GM12878 (cell line): ENCODE data around the gene ISOC2. TPM values are rescaled to one million over a fixed set of nuclear protein-coding genes. Genes with fewer than 3 reads are reported as not detected.

Experiments
- ATAC-seq: fragments of 200-7000 bp; cut with Tn5 transposase; 3 replicates; pipeline ENCODE4 v1.9.1; 2020; ENCODE audit warnings: mild to moderate bottlenecking, moderate library complexity
- BruUV-seq: library from RNA; stranded (reverse); fragments of 400-500 nt; replicated peaks from 2 replicates; lab custom pipeline; 2021; lab: Mats Ljungman, UMichigan
- CTCF ChIA-PET: fragments of 300-600 bp; sonication (Branson Sonifier 250); formaldehyde crosslinking; extraction: SDS; loops from one replicate; lab custom pipeline; 2021; ENCODE audit warnings: inconsistent platforms; lab: Yijun Ruan, JAX
- POLR2A ChIA-PET: fragments of 350-600 bp; formaldehyde crosslinking; extraction: SDS; loops from one replicate; lab custom pipeline; 2021; ENCODE audit warnings: inconsistent platforms; lab: Charles Lee
- RAD21 ChIA-PET: fragments of 300-600 bp; sonication (Branson Sonifier 250); formaldehyde crosslinking; loops from one replicate; lab custom pipeline; 2023; ENCODE audit warnings: antibody characterized with exemption; ENCODE audit not compliant: unreplicated experiment; lab: Charles Lee
- SMC1A ChIA-PET: fragments of 300-600 bp; sonication (Branson Sonifier 250); formaldehyde crosslinking; loops from one replicate; lab custom pipeline; 2023; ENCODE audit not compliant: unreplicated experiment, uncharacterized antibody; lab: Charles Lee
- DNase-seq: peaks from one replicate; pipeline ENCODE4 v3.0.0-alpha.2; 2011; ENCODE audit warnings: low read depth, low spot score
- FAIRE-seq: peaks from 3 replicates; lab custom pipeline; 2011; peaks lifted over from hg19 to GRCh38; lab: Jason Lieb, UNC
- H2AFZ ChIP-seq: 2 replicates; pipeline ENCODE4 v1.6.0; 2011; ENCODE audit warnings: low read depth, low read length, control low read depth; ENCODE audit not compliant: control insufficient read depth
- H3K27ac ChIP-seq: 2 replicates; pipeline ENCODE4 v1.5.1; 2011; ENCODE audit warnings: control low read depth; ENCODE audit not compliant: control insufficient read depth, insufficient read depth
- H3K27me3 ChIP-seq, 2 experiments: replicated peaks in 1 of 2; 2 replicates each; pipeline versions ENCODE4 v1.6.0 to v1.6.1; 2011; ENCODE audit warnings: low read length in 1 of 2; ENCODE audit not compliant: control insufficient read depth in 2 of 2, insufficient read depth in 2 of 2
- H3K36me3 ChIP-seq, 2 experiments: 2 replicates each; pipeline ENCODE4 v1.5.1; 2011; ENCODE audit warnings: low read length in 1 of 2; ENCODE audit not compliant: control insufficient read depth in 2 of 2, insufficient read depth in 2 of 2
- H3K4me1 ChIP-seq: 2 replicates; pipeline ENCODE4 v1.6.1; 2011; ENCODE audit warnings: mild to moderate bottlenecking, low read length, moderate library complexity, mixed read lengths; ENCODE audit not compliant: control insufficient read depth, insufficient read depth
- H3K4me2 ChIP-seq: 2 replicates; pipeline ENCODE4 v1.6.0; 2011; ENCODE audit warnings: control low read depth; ENCODE audit not compliant: control insufficient read depth, insufficient read depth
- H3K4me3 ChIP-seq: fragments of 200-600 bp; sonication (generic); 2 replicates; pipeline ENCODE4 v1.5.1; 2016
- H3K79me2 ChIP-seq: 2 replicates; pipeline ENCODE4 v1.6.0; 2011; ENCODE audit warnings: low read length; ENCODE audit not compliant: control insufficient read depth, insufficient read depth
- H3K9ac ChIP-seq: 2 replicates; pipeline ENCODE4 v1.8.0; 2011; ENCODE audit warnings: low read length, control low read depth, mixed read lengths; ENCODE audit not compliant: control insufficient read depth, insufficient read depth
- H3K9me3 ChIP-seq: replicated peaks from 3 replicates; pipeline ENCODE4 v1.5.1; 2011; ENCODE audit warnings: mild to moderate bottlenecking, low read length; ENCODE audit not compliant: control insufficient read depth, insufficient read depth
- H4K20me1 ChIP-seq: 2 replicates; pipeline ENCODE4 v1.6.0; 2011; ENCODE audit not compliant: control insufficient read depth, insufficient read depth
- CREB1 ChIP-seq: IDR thresholded peaks from 2 replicates; pipeline ENCODE4 v1.6.1; 2012; ENCODE audit warnings: low read depth, mild to moderate bottlenecking, inconsistent platforms
- ESRRA ChIP-seq: IDR thresholded peaks from 2 replicates; pipeline ENCODE4 v1.6.1; 2012; ENCODE audit warnings: mild to moderate bottlenecking, low read length, improper control_type of control experiment
- KAT2A ChIP-seq: conservative IDR thresholded peaks from 2 replicates; pipeline ENCODE4 v1.6.1; 2011; ENCODE audit warnings: low read depth, low read length; ENCODE audit not compliant: control insufficient read depth
- NFXL1 ChIP-seq: fragments of 450-650 bp; IDR thresholded peaks from 2 replicates; pipeline ENCODE4 v1.6.1; 2017; ENCODE audit warnings: antibody characterized with exemption, mild to moderate bottlenecking, borderline replicate concordance
- NFYA ChIP-seq: IDR thresholded peaks from 2 replicates; pipeline ENCODE4 v1.6.1; 2011; ENCODE audit warnings: low read depth, mild to moderate bottlenecking, low read length, improper control_type of control experiment, borderline replicate concordance
- NR2C2 ChIP-seq: IDR thresholded peaks from 2 replicates; pipeline ENCODE4 v1.6.1; 2011; ENCODE audit warnings: borderline replicate concordance, low read depth; ENCODE audit not compliant: control insufficient read depth, insufficient read length
- POU2F2 ChIP-seq: IDR thresholded peaks from 3 replicates; pipeline ENCODE4 v1.6.1; 2011; ENCODE audit warnings: low read depth, mild to moderate bottlenecking, low read length, borderline replicate concordance
- REST ChIP-seq: IDR thresholded peaks from 2 replicates; pipeline ENCODE4 v1.6.1; 2012; ENCODE audit warnings: mild to moderate bottlenecking, low read depth, low read length
- RUNX3 ChIP-seq: IDR thresholded peaks from 2 replicates; pipeline ENCODE4 v1.6.1; 2012; ENCODE audit warnings: low read length, inconsistent platforms
- ZNF207 ChIP-seq: fragments of 450-650 bp; IDR thresholded peaks from 2 replicates; pipeline ENCODE4 v1.6.1; 2014; ENCODE audit warnings: antibody characterized with exemption, mild to moderate bottlenecking, borderline replicate concordance
- ZNF217 ChIP-seq: fragments of 450-650 bp; IDR thresholded peaks from 2 replicates; pipeline ENCODE4 v1.6.1; 2017; ENCODE audit warnings: antibody characterized with exemption, mild to moderate bottlenecking
- WGBS: methylation state at CpG from one replicate; pipeline ENCODE4 v1.1.6; 2016; ENCODE audit warnings: low lambda C conversion rate; ENCODE audit not compliant: insufficient replicate concordance, insufficient coverage; ENCODE audit errors: missing lambda C conversion rate; 5-methylcytosine and 5-hydroxymethylcytosine counted together
- in situ Hi-C: fragments of 300-500 bp; cut with MboI; formaldehyde crosslinking; loops from 9 replicates; pipeline ENCODE4 v1.14.3; 2018; ENCODE audit warnings: mixed read lengths
- intact Hi-C: fragments of 100-400 bp; cut with micrococcal nuclease; formaldehyde crosslinking; loops from one replicate; pipeline ENCODE4 v1.14.2; 2022; ENCODE audit not compliant: unreplicated experiment
- polyA plus RNA-seq, 11 experiments: library from polyadenylated mRNA; depleted of rRNA in 4 of 11; unstranded in 6 of 11; stranded (reverse) in 5 of 11; fragments of >200 nt; fragmentation: Nextera tagmentation in 4 of 11; fragmentation: Illumina TruSeq in 1 of 11; extraction: Ambion mirVana in 4 of 11; extraction: Trizol in 1 of 11; gene quantifications; 1 replicate in 1 of 11; 2 replicates in 10 of 11; pipeline versions ENCODE4 v1.2.1 to v1.2.3, GENCODE V29; 2011 to 2016; ENCODE audit warnings: inconsistent platforms in 2 of 11, missing spikeins in 2 of 11, low read depth in 1 of 11
- total RNA-seq, 4 experiments: library from RNA; depleted of rRNA in 3 of 4; stranded (reverse); fragments of >200 nt in 3 of 4; fragmentation: Illumina TruSeq in 1 of 4; extraction: Trizol in 1 of 4; gene quantifications; 2 replicates each; pipeline versions ENCODE4 v1.2.1 to v1.2.3, GENCODE V29; 2013 to 2021

ISOC2 gene
- total and polyA plus RNA-seq, 10 of the 15 experiments (the other 5 are each of a cell fraction or from before 2014, with no cell fraction given), result 0.72 to 238 (median 56.9) TPM

GRCh38 chr19:55446060-55446459 is 15.4 kb downstream of the ISOC2 start:
- H3K27me3 ChIP-seq, result peaks cover 0 to 1% of the 10 kb centered on the region in 2 experiments; a peak in 2 of 4 replicates
- ChIA-PET SMC1A (no interaction called here), CTCF (no interaction called here), POLR2A (no interaction called here), RAD21 (no interaction called here)
- no peaks in the 10 kb centered on the region for H3K79me2 ChIP-seq
- 19% methylated on average over 7 of the region's 8 CpGs for whole genome bisulfite sequencing
- ATAC-seq (no peak), FAIRE-seq (no peak), DNase-seq (no peak)
- no peak overlapping the region for H3K27ac ChIP-seq
- BruUV-seq, result no TSS peak
- H3K9me3 ChIP-seq, result no peaks in the 10 kb centered on the region
- no peaks in the 10 kb centered on the region for H3K36me3 ChIP-seq
- H3K4me3 ChIP-seq, result no peak overlapping the region
- no peaks in the 10 kb centered on the region for H4K20me1 ChIP-seq
- H3K9ac ChIP-seq, result no peak overlapping the region
- H3K4me2 ChIP-seq, result no peak overlapping the region
- no peaks in the 10 kb centered on the region for H3K4me1 ChIP-seq
- intact Hi-C loops, result no loop called here
- in situ Hi-C loops, result no loop called here
- no peak overlapping the region for H2AFZ ChIP-seq
- no peak for TF ChIP-seq NFYA
- TF ChIP-seq KAT2A, result no peak
- no peak for TF ChIP-seq NR2C2
- no peak for TF ChIP-seq RUNX3
- no peak for TF ChIP-seq ZNF217
- no peak for TF ChIP-seq NFXL1
- TF ChIP-seq ESRRA, result no peak

- ChIA-PET SMC1A (no interaction called here), POLR2A (no interaction called here), CTCF (no interaction called here), RAD21 (no interaction called here)
- ATAC-seq (no peak), DNase-seq (no peak), FAIRE-seq (no peak)
- Histone ChIP-seq H3K4me2 (no peak overlapping the region), H3K36me3 (no peaks in the 10 kb centered on the region), H3K9ac (no peak overlapping the region), H3K79me2 (no peaks in the 10 kb centered on the region), H4K20me1 (no peaks in the 10 kb centered on the region), H3K4me3 (no peak overlapping the region), H3K27ac (no peak overlapping the region), H2AFZ (no peak overlapping the region), H3K27me3 (peaks cover 0 to 1% of the 10 kb centered on the region in 2 experiments; a peak in 2 of 4 replicates), H3K9me3 (no peaks in the 10 kb centered on the region), H3K4me1 (no peaks in the 10 kb centered on the region)
- 53% methylated on average over 11 of the region's 11 CpGs for WGBS
- no TSS peak for BruUV-seq
- in situ Hi-C loops (no loop called here), intact Hi-C loops (no loop called here)
- TF ChIP-seq NFXL1 (no peak), CREB1 (no peak), POU2F2 (no peak), REST (no peak), ZNF207 (no peak)
Observed at GRCh38 chr19:55444646-55445045, 16.8 kb downstream of the ISOC2 start.
